Mucosa of rectum (tissue), 2 donors: ENCODE results near the gene SNRNP25.
A peak's percentile ranks its signal among the peaks of the same experiment; 100 is the strongest.
"Not testable (repeated sequence)": the region's sequence is repeated elsewhere in the genome, so short reads cannot be mapped to it uniquely, and the experiment has no call there.

Source experiments
- H3K27ac ChIP-seq, 2 donors: one replicate each; pipeline ENCODE4 v1.7.0; 2013; ENCODE audit warnings: inconsistent platforms in 2 of 2, low read depth in 2 of 2, low read length in 2 of 2
- H3K27me3 ChIP-seq, 2 donors: one replicate each; pipeline ENCODE4 v1.7.0; 2013; ENCODE audit warnings: low read length in 2 of 2; ENCODE audit not compliant: control insufficient read depth in 2 of 2, insufficient read depth in 2 of 2
- H3K36me3 ChIP-seq, 2 donors: one replicate each; pipeline ENCODE4 v1.7.0; 2013; ENCODE audit warnings: low read length in 2 of 2; ENCODE audit not compliant: control insufficient read depth in 2 of 2, insufficient read depth in 2 of 2
- H3K4me1 ChIP-seq, 2 donors: one replicate each; pipeline ENCODE4 v1.7.0; 2013; ENCODE audit warnings: low read length in 2 of 2, mild to moderate bottlenecking in 1 of 2; ENCODE audit not compliant: control insufficient read depth in 2 of 2, insufficient read depth in 2 of 2
- H3K4me3 ChIP-seq, 2 donors: one replicate each; pipeline ENCODE4 v1.7.0; 2013; ENCODE audit warnings: low read length in 2 of 2
- H3K9ac ChIP-seq, 2 donors: one replicate each; pipeline ENCODE4 v1.7.0; 2013; ENCODE audit warnings: low read length in 2 of 2, low read depth in 1 of 2, mild to moderate bottlenecking in 1 of 2
- H3K9me3 ChIP-seq, 2 donors: one replicate each; pipeline ENCODE4 v1.7.0; 2013; ENCODE audit warnings: low read length in 2 of 2; ENCODE audit not compliant: control insufficient read depth in 2 of 2
- donor health status: healthy.
- donor health status: Normal muscosa, but diverticular disease.

Gene SNRNP25

GRCh38 chr16:33877-34647 is 19.6 kb upstream of the SNRNP25 start:
- H3K4me3 ChIP-seq: peak overlapping the region in 1 of 2 donors; percentile 57
- H3K4me1 ChIP-seq: peaks cover 8 to 13% of the 10 kb centered on the region in 2 donors
- no peak overlapping the region for H3K9ac ChIP-seq
- no peaks in the 10 kb centered on the region for H3K27me3 ChIP-seq
- no peaks in the 10 kb centered on the region for H3K36me3 ChIP-seq
- H3K9me3 ChIP-seq: no peaks in the 10 kb centered on the region
- H3K27ac ChIP-seq: peak overlapping the region in 1 of 2 donors; percentile 61

- Histone ChIP-seq H3K27me3 (no peaks in the 10 kb centered on the region), H3K4me3 (peak overlapping the region in 1 of 2 donors; percentile 57), H3K9ac (peak overlapping the region in 1 of 2 donors; percentile 24), H3K36me3 (no peaks in the 10 kb centered on the region), H3K9me3 (no peaks in the 10 kb centered on the region), H3K4me1 (peaks cover 13 to 16% of the 10 kb centered on the region in 2 donors), H3K27ac (peak overlapping the region; percentile 13 to 61)
These were observed 19.0 kb upstream of the SNRNP25 start for GRCh38 chr16:34648-34987.

- Histone ChIP-seq H3K9ac (peak overlapping the region; percentile 17 to 24), H3K27me3 (no peaks in the 10 kb centered on the region), H3K4me1 (peaks cover 13 to 16% of the 10 kb centered on the region in 2 donors), H3K36me3 (no peaks in the 10 kb centered on the region), H3K27ac (peak overlapping the region in 1 of 2 donors; percentile 61), H3K9me3 (no peaks in the 10 kb centered on the region), H3K4me3 (peak overlapping the region in 1 of 2 donors; percentile 57)
These were observed 18.5 kb upstream of the SNRNP25 start for GRCh38 chr16:35011-35677.

DNA sequence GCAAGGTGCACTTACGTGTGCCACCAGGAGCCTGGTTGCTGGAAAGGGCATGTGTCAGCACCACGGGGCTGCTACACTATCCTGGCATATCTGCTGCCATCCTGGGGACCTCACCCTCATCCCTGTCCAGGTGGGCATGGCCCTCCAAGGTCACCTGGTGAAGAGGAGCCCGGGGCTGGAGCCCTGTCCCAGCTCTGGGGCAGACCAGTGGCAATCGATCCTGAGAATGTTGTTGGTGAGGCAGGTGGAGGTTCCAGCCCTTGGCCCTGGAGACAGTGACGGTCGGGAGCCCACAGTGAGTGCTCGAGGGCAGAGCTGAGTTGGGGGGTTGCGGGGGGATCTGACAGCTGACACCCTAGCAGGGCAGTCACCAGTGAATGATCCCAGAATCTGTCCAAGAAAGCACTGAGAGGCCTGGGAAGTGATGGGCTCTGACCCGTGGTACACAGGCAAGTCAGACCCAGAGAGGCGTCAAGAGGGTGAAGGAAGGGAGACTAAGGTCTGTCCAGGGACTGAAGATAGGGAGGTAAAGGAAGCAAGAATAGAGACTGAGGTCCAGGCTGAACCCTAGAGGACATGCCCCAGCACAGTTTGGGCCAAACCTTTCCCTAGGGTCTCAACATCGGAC is 17.8 kb upstream of the SNRNP25 start:
- Histone ChIP-seq H3K27ac (no peak overlapping the region), H3K36me3 (no peaks in the 10 kb centered on the region), H3K4me3 (no peak overlapping the region), H3K27me3 (no peaks in the 10 kb centered on the region), H3K4me1 (peaks cover 13 to 16% of the 10 kb centered on the region in 2 donors), H3K9ac (peak overlapping the region in 1 of 2 donors; percentile 17), H3K9me3 (no peaks in the 10 kb centered on the region)

DNA sequence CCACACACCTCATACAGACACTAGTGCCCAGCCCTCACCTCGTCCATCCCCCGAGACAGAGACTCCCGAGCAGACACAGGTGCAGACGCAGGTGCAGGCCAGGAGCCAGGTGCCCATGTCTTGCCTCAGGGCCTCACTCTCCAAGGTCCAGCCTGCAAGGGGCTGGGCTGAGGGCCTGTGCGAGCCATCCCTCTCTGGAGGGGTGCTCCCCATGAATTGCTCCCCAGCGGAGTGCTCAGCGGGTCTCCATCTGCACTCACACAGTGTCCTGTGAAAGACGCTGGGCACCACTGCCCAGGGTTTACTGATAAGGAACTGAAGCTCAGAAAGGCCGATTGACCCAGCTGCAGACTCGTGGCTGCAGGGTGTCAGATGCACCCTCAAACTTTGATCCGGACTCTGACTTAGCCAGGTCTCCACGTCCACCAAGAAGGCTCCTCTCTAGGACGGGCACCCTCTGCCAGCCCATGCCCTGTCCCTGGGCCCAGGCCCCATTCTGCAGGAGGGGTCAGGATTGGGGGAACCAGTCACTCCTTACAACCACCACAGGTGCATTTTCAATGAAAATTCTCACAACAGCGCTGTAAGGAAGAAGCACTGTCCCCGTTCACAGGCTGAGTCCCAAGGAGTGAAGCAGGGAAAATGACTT is 17.2 kb upstream of the SNRNP25 start:
- peaks cover 13 to 16% of the 10 kb centered on the region in 2 donors for H3K4me1 ChIP-seq
- no peak overlapping the region for H3K4me3 ChIP-seq
- H3K27me3 ChIP-seq: no peaks in the 10 kb centered on the region
- H3K9me3 ChIP-seq: no peaks in the 10 kb centered on the region
- no peak overlapping the region for H3K9ac ChIP-seq
- no peaks in the 10 kb centered on the region for H3K36me3 ChIP-seq
- no peak overlapping the region for H3K27ac ChIP-seq

DNA sequence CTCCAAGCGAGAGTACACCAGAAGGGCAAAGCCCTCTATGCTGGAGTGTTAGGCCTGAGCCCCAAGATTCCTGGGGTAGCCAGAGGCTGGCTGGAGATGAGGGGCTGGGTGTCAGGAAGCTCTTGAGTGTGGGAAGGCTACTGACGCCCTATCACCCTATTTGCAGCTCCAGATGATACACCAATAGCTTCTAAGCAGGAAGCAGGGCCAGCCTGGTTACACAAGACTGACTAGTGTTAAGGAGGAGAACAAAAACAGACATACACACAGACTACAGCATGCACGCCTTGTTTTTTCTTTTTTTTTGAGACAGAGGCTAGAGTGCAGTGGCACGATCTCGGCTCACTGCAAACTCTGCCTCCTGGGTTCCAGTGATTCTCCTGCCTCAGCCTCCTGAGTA is 16.1 kb upstream of the SNRNP25 start:
- peaks cover 3 to 6% of the 10 kb centered on the region in 2 donors for H3K36me3 ChIP-seq
- H3K9ac ChIP-seq: no peak overlapping the region
- no peak overlapping the region for H3K4me3 ChIP-seq
- no peaks in the 10 kb centered on the region for H3K27me3 ChIP-seq
- peak overlapping the region in 1 of 2 donors; percentile 43 for H3K27ac ChIP-seq
- H3K9me3 ChIP-seq: no peaks in the 10 kb centered on the region
- peaks cover 13 to 16% of the 10 kb centered on the region in 2 donors for H3K4me1 ChIP-seq

DNA sequence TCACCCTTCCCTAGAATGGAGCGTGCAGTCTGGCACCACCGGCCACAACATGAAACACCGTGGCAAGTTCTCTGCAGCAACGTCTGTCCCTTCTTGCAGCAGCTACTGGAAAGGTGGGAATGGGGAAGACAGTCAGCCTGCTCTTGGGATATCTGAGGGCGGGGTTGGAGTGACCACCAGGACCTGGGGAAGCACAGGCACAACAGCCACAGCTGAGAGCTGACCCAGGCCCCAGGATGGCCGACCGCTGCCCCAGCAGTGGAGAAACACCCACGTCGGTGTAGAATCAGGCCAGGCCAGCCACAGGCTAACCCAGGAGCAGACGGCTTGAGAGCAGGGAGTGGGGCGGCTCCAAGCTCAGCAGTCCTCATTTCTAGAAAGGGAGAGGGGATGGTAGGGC is 15.4 kb upstream of the SNRNP25 start:
- not testable (repeated sequence) for H3K9ac ChIP-seq, H3K27ac ChIP-seq, H3K27me3 ChIP-seq, H3K9me3 ChIP-seq, H3K36me3 ChIP-seq, H3K4me3 ChIP-seq
- H3K4me1 ChIP-seq: peaks cover 13 to 16% of the 10 kb centered on the region in 2 donors

GRCh38 chr16:38941-39892 is 14.4 kb upstream of the SNRNP25 start:
- Histone ChIP-seq H3K27me3 (no peaks in the 10 kb centered on the region), H3K27ac (peak overlapping the region; percentile 53 to 79), H3K9ac (peak overlapping the region in 1 of 2 donors; percentile 24), H3K4me1 (peaks cover 13 to 16% of the 10 kb centered on the region in 2 donors), H3K4me3 (peak overlapping the region in 1 of 2 donors; percentile 7), H3K9me3 (no peaks in the 10 kb centered on the region), H3K36me3 (peaks cover 6 to 8% of the 10 kb centered on the region in 2 donors)

GRCh38 chr16:41439-42068 is 12.1 kb upstream of the SNRNP25 start:
- Histone ChIP-seq H3K27me3 (no peaks in the 10 kb centered on the region), H3K4me3 (no peak overlapping the region), H3K4me1 (peaks cover 10 to 13% of the 10 kb centered on the region in 2 donors), H3K9me3 (no peaks in the 10 kb centered on the region), H3K27ac (no peak overlapping the region), H3K9ac (no peak overlapping the region), H3K36me3 (peaks cover 15 to 17% of the 10 kb centered on the region in 2 donors)
